ENCODE measurements around the gene HSD11B1L.
A peak's percentile ranks its signal among the peaks of the same experiment; 100 is the strongest.

HSD11B1L gene

GRCh38 chr19:5667751-5668271, 13.0 kb upstream of the HSD11B1L start:
- no peak for DNase-seq

GRCh38 chr19:5669212-5669611, 11.6 kb upstream of the HSD11B1L start:
- no peak for DNase-seq

- DNase-seq: no peak
These were observed 9.2 kb upstream of the HSD11B1L start for GRCh38 chr19:5671600-5671999.

GRCh38 chr19:5672708-5673459, 7.9 kb upstream of the HSD11B1L start:
- no peak for DNase-seq

GRCh38 chr19:5673752-5674151, 7.1 kb upstream of the HSD11B1L start:
- no peak for DNase-seq

- DNase-seq: no peak
These were observed 6.1 kb upstream of the HSD11B1L start for GRCh38 chr19:5674714-5675113.

GRCh38 chr19:5676105-5676771, 4.6 kb upstream of the HSD11B1L start:
- peak; percentile 81 for DNase-seq

- DNase-seq: peak; percentile 58
These were observed 4.1 kb upstream of the HSD11B1L start for GRCh38 chr19:5676772-5677105.

- DNase-seq: no peak
These were observed 3.7 kb upstream of the HSD11B1L start for GRCh38 chr19:5677136-5677535.

- DNase-seq: no peak
These were observed 3.2 kb upstream of the HSD11B1L start for GRCh38 chr19:5677580-5677979.

GRCh38 chr19:5678071-5678718, 2.6 kb upstream of the HSD11B1L start:
- no peak for DNase-seq

GRCh38 chr19:5679289-5680083, 1.3 kb upstream of the HSD11B1L start:
- DNase-seq: no peak

GRCh38 chr19:5680084-5680436, 767 bp upstream of the HSD11B1L start:
- no peak for DNase-seq

GRCh38 chr19:5681391-5682106, 722 bp downstream of the HSD11B1L start:
- no peak for DNase-seq

GRCh38 chr19:5682107-5682482, 1.3 kb downstream of the HSD11B1L start:
- peak; percentile 20 for DNase-seq

- peak; percentile 14 for DNase-seq
These were observed 2.5 kb downstream of the HSD11B1L start for GRCh38 chr19:5683177-5683886.

- peak; percentile 24 for DNase-seq
These were observed 4.0 kb downstream of the HSD11B1L start for GRCh38 chr19:5684694-5685430.

- DNase-seq: no peak
These were observed 5.5 kb downstream of the HSD11B1L start for GRCh38 chr19:5686326-5686646.

GRCh38 chr19:5686647-5687359, 6.0 kb downstream of the HSD11B1L start:
- DNase-seq: peak; percentile 97

- no peak for DNase-seq
These were observed 6.8 kb downstream of the HSD11B1L start for GRCh38 chr19:5687360-5688198.

Data from femur (tissue), 1 donor.